ENCODE results near the gene MLPH.

The MLPH gene

DNA sequence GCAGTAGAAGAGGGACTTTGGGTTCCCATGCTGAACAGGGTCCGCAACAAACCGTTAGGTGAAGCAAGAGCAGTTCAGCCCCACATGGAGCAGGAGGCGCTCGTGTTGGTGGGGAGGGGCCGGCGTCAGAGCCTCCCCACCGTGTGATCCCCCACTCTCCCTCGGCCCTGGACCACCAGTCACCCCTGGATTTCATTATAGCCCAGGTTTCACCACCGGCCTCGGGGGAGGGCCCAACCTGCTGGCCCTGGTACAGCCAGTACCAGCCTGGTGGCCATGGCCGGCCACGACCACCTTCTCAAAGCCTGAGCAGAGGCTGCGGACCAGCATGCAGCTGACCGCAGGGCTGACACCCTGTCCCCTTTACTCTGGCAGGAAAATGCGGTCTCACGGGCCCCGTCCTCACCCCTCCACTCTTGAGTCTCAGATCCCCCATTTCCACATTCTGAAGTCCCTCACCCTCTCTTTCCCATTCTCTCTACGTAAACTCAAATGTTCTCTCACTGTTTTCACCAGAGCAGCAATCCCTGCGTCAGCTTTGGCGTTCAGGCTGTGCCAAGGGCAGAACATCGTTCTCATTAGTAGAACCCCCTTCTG, 8.6 kb downstream of the MLPH start:
- no peaks in the 10 kb centered on the region for H3F3A ChIP-seq (ENCODE audit: low read depth)
- H3K36me3 ChIP-seq (ENCODE audit: insufficient read depth, low read length): no peaks in the 10 kb centered on the region
- no peaks in the 10 kb centered on the region for H4K20me1 ChIP-seq (ENCODE audit: insufficient read depth, low read length, poor library complexity, severe bottlenecking)
- peaks cover under 1% of the 10 kb centered on the region for H3K4me1 ChIP-seq (ENCODE audit: insufficient read depth, low read length, poor library complexity, severe bottlenecking)
- H3K79me2 ChIP-seq (ENCODE audit: insufficient read depth, low read length): no peaks in the 10 kb centered on the region
- no peak overlapping the region for H3K9ac ChIP-seq (ENCODE audit: low read depth, low read length, poor library complexity, severe bottlenecking)
- H3K9me3 ChIP-seq (ENCODE audit: insufficient read depth, low read depth, low read length): peaks cover 10% of the 10 kb centered on the region; the same call in 1 of the 2 replicates
- H3K4me2 ChIP-seq (ENCODE audit: low read depth, low read length, poor library complexity, severe bottlenecking): no peak overlapping the region
- TF ChIP-seq EZH2phosphoT487 (IDR thresholded peaks at IDR 0.05; ENCODE audit: borderline replicate concordance): no peak
- H3K9me2 ChIP-seq (replicated peaks; ENCODE audit: low read depth, low read length): no peaks in the 10 kb centered on the region
- no peaks in the 10 kb centered on the region for H3K27me3 ChIP-seq (ENCODE audit: insufficient read depth, low read length, poor library complexity, severe bottlenecking)
- H2AFZ ChIP-seq (ENCODE audit: low read length): no peak overlapping the region
- no peak overlapping the region for H3K4me3 ChIP-seq (ENCODE audit: low read length, poor library complexity, severe bottlenecking)

DNA sequence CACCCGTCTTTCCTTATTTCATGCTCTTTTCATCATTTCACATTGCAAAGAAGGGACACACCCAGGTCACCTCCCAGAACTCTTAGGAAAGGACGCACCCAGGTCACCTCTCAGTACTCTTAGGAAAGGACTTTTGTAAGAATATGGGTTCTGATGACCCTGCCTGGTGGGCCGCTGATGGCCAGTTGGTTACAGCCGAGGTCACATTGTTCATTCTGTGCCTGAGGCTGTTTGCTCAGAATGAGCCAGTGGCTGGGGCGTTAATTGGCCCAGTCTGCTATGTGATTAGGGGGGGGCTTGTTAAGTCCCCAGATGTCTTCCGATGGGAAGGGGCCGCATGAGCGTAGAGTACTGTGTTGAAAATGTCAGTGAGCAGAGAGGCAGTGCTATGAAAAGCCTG, 9.4 kb downstream of the MLPH start:
- TF ChIP-seq, protein P1, sequence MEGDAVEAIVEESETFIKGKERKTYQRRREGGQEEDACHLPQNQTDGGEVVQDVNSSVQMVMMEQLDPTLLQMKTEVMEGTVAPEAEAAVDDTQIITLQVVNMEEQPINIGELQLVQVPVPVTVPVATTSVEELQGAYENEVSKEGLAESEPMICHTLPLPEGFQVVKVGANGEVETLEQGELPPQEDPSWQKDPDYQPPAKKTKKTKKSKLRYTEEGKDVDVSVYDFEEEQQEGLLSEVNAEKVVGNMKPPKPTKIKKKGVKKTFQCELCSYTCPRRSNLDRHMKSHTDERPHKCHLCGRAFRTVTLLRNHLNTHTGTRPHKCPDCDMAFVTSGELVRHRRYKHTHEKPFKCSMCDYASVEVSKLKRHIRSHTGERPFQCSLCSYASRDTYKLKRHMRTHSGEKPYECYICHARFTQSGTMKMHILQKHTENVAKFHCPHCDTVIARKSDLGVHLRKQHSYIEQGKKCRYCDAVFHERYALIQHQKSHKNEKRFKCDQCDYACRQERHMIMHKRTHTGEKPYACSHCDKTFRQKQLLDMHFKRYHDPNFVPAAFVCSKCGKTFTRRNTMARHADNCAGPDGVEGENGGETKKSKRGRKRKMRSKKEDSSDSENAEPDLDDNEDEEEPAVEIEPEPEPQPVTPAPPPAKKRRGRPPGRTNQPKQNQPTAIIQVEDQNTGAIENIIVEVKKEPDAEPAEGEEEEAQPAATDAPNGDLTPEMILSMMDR (conservative IDR thresholded peaks at IDR 0.05; ENCODE audit: low read length): no peak
- no peak for TF ChIP-seq EZH2phosphoT487 (IDR thresholded peaks at IDR 0.05; ENCODE audit: borderline replicate concordance)
- Histone ChIP-seq H3K27me3 (ENCODE audit: insufficient read depth, low read length, poor library complexity, severe bottlenecking) (no peaks in the 10 kb centered on the region), H3K9me3 (ENCODE audit: insufficient read depth, low read depth, low read length) (peaks cover 7% of the 10 kb centered on the region; the same call in 1 of the 2 replicates), H3K36me3 (ENCODE audit: insufficient read depth, low read length) (no peaks in the 10 kb centered on the region), H4K20me1 (ENCODE audit: insufficient read depth, low read length, poor library complexity, severe bottlenecking) (no peaks in the 10 kb centered on the region), H2AFZ (ENCODE audit: low read length) (no peak overlapping the region), H3K79me2 (ENCODE audit: insufficient read depth, low read length) (no peaks in the 10 kb centered on the region), H3K4me2 (ENCODE audit: low read depth, low read length, poor library complexity, severe bottlenecking) (no peak overlapping the region), H3K4me3 (ENCODE audit: low read length, poor library complexity, severe bottlenecking) (no peak overlapping the region), H3F3A (ENCODE audit: low read depth) (no peaks in the 10 kb centered on the region), H3K9ac (ENCODE audit: low read depth, low read length, poor library complexity, severe bottlenecking) (no peak overlapping the region), H3K4me1 (ENCODE audit: insufficient read depth, low read length, poor library complexity, severe bottlenecking) (peaks cover 8% of the 10 kb centered on the region), H3K9me2 (replicated peaks; ENCODE audit: low read depth, low read length) (no peaks in the 10 kb centered on the region)

DNA sequence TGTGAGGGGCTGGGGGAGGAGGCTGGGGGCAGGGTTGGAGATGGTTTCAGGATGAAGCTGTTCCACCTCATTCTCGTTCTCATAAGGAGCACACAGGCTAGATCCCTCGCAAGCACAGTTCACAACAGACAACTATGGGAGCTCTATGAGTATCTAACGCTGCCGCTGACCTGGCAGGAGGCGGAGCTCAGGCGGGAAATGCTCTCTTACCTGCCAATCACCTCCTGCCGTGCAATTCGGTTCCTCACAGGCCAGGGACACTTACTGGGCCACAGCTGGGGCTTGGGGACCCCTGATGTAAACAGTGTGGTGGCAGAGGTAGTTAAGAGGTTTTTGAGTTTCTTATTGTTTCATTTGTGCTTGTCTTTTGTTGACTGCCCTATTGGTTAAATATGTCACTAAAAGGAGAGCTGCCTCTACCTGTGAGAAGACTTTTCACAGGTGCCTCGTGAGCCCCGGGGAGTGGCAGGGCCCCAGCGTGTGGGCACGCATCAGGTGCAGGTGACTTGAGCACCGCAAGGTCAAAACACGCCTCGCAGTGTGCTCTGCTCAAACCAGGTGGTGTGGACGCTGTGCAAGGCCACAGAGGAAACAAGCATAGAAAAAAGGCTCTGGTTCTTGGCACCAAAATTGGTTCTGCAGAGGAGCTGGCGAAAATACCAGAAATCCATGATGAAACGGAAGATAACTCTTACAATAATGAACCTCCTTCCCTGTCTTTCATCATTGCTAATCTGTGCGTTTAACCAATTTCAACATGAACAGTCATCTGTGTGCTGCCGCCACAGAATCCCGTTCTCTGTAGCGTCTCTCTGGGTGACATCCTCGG, 10.2 kb downstream of the MLPH start:
- Histone ChIP-seq H3F3A (ENCODE audit: low read depth) (no peaks in the 10 kb centered on the region), H3K27me3 (ENCODE audit: insufficient read depth, low read length, poor library complexity, severe bottlenecking) (no peaks in the 10 kb centered on the region), H4K20me1 (ENCODE audit: insufficient read depth, low read length, poor library complexity, severe bottlenecking) (no peaks in the 10 kb centered on the region)

More for the DNA sequence above, 10.2 kb downstream of the MLPH start:
- no peak overlapping the region for H3K4me3 ChIP-seq (ENCODE audit: low read length, poor library complexity, severe bottlenecking)
- H3K4me2 ChIP-seq (ENCODE audit: low read depth, low read length, poor library complexity, severe bottlenecking): no peak overlapping the region
- H3K4me1 ChIP-seq (ENCODE audit: insufficient read depth, low read length, poor library complexity, severe bottlenecking): peaks cover 8% of the 10 kb centered on the region
- no peak for TF ChIP-seq EZH2phosphoT487 (IDR thresholded peaks at IDR 0.05; ENCODE audit: borderline replicate concordance)
- TF ChIP-seq, protein P1 (conservative IDR thresholded peaks at IDR 0.05; ENCODE audit: low read length): no peak
- H3K9me3 ChIP-seq (ENCODE audit: insufficient read depth, low read depth, low read length): no peaks in the 10 kb centered on the region
- H3K36me3 ChIP-seq (ENCODE audit: insufficient read depth, low read length): no peaks in the 10 kb centered on the region
- no peak overlapping the region for H2AFZ ChIP-seq (ENCODE audit: low read length)
- no peaks in the 10 kb centered on the region for H3K9me2 ChIP-seq (replicated peaks; ENCODE audit: low read depth, low read length)
- H3K9ac ChIP-seq (ENCODE audit: low read depth, low read length, poor library complexity, severe bottlenecking): no peak overlapping the region
- H3K79me2 ChIP-seq (ENCODE audit: insufficient read depth, low read length): no peaks in the 10 kb centered on the region
